T follicular helper cell (primary cell): Measurements from ENCODE around the gene PARP15.
"Not testable (repeated sequence)": the region's sequence is repeated elsewhere in the genome, so short reads cannot be mapped to it uniquely, and the experiment has no call there.

ENCODE experiments used
- DNase-seq: peaks from one replicate; pipeline ENCODE4 v3.0.0-alpha.2; 2020; ENCODE audit warnings: low read depth
- total RNA-seq, 2 experiments: gene quantifications; one replicate each; lab custom pipeline; 2026; lab: John Stamatoyannopoulos, UW

Gene PARP15
- total RNA-seq: 13.1 to 43.8 reads per million in 2 experiments

DNA sequence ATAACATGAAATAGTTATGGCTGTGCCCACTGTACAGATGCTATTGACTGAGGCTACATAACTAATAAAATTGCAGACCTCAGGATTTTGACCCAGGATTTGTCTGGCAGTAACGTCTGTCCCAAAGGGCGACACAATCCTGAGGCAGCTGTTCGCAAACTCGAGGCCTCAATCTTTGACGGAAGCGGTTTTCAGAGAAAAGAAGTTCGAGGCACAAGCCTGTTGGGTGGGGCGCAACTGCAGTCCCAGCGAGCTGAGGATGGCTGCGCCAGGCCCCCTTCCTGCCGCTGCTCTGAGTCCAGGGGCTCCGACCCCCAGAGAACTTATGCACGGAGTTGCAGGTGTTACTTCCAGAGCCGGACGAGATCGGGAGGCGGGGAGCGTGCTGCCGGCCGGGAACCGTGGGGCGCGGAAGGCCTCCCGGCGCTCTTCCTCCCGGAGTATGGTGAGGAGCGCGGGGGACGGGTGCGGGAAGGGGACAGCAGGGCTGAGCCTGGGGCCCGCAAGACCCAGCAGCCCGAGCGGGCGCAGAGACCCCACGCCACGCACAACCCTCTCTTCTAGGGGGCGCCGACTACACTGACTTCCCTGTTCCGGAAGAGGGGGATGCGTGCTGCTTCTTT is at the start of gene PARP15:
TSS of gene PARP15 (plus strand) at position 242 of the 623 bp plus-strand sequence. CDS start at position 260, 18 bp downstream.
- no peak for DNase-seq

DNA sequence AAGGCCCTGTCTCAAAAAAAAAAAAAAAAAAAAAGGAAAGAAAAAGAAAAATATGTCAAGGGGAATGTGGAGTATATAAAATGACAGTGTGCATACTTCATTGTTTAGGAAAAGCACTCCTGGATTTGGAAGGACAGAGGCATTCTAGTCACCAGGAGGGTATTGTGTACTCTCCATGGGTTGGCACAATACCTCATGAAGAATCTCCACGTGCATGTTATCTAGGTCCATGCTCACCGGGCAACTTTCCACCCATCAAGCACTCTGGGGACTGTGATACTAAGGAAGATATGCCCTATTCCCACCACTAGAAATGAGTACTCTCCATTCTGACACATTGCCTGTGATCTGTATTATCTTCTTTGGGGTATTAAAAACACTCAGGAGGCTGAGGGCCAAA is 47.3 kb upstream of the PARP15 start:
- DNase-seq: no peak

DNA sequence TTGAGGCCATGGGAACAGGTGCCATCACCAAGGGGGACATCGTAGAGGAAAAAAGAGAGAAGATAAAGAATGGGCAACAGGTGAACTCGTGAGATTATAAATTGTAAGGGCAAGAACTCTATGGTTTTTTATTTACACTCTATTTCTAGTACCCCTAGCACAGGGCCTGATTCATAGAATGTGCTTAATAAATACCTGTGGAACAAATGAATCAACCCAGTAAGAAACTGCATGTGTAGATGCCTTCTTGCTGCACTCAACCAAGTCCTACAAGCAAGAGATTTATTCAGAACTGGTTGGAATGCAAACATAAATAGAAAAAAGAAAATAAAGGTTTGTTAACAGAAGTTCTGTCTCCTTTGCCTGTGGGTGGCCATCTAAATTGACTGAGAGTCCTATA is 44.0 kb upstream of the PARP15 start:
- DNase-seq: no peak

DNA sequence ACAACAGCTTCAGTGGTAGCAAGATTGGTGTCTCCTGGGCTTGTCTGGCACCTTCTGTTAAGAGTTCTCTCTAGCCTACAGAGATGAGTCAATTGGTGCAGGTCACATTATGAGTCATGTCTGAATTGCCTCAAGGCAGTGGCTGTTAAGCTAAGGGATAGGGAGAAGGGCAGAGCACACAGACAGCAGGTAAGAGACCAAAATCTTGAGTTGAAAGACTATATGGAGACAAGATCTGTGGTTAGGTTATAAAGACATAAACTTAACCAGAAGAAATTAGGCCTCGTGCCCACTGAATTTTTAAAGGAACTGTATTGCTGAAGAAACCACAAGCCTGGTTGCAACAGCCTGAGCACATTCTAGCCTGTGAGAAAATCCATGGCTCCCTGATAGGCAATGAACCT is 43.5 kb upstream of the PARP15 start:
- no peak for DNase-seq

DNA sequence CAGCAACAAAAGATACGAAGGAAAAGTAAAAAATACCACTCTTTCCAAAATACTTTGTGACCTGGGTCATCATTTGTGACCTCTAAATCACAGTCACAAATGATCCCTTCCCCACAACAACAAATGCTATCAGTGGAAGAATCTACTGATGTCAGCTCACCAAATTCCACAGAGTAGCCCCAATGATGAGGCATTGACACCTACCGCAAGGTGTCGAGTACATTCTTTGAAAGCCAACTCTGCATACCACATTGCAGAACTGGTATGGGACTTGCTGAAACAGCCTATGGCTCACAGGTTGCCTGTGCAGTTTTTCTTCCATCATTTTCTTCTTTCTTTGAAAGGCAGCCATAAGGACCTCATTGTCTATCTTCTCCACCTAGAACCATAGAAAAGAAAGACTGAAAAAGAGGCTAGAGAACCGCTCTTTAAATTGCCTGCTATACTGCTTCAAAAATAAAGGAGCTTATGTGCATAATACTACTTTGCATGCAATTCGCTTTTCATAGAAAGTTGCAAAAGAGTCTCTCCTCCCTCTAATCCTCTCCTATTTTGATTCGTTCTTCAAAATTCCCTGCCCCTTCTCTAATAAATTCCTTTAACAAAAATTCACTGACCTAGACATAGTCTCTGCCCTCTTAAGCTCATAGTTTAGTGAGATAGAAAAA is 41.4 kb upstream of the PARP15 start:
- no peak for DNase-seq

DNA sequence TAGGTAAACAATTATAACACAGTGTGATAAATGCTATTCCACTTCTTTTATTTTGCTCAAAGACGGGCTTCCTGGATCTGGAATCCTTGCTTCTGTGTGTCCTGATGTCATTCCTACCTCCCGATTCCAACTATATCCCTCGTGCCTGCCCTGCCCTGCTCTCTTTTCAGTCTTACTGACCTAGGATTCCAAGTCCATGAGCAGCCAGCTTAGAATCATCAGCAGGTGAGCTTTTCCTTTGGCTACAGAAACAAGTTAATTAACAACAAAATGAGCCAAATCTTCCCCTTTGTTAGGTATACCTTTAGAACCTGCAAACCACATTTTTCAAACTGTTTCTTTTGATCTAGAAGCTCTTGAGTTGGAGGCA is 40.8 kb upstream of the PARP15 start:
- no peak for DNase-seq

DNA sequence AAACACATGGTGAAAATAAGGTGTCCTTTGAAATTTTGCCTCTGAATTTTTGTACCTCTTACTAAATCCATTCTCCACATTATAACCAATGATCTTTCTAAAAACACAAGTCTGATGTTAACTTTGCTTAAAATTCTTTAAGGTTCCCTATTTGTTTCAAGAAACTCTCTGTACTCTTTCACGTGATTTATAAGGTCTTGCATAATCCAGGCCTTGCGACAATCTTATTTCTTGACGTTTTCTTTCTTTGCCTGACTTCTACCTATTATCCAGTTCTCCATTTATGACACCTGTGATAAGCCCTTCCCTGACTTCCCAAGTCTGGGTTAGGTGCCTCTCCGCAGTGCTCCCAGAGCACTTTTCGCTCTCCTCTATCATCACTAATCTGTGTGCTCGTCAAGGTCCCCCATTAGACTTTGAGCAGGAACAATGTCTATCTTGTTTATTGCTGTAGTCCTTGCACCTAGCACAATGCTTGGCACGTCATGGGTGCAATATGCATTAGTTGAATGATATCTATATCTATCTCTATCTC is 38.4 kb upstream of the PARP15 start:
- DNase-seq: no peak

DNA sequence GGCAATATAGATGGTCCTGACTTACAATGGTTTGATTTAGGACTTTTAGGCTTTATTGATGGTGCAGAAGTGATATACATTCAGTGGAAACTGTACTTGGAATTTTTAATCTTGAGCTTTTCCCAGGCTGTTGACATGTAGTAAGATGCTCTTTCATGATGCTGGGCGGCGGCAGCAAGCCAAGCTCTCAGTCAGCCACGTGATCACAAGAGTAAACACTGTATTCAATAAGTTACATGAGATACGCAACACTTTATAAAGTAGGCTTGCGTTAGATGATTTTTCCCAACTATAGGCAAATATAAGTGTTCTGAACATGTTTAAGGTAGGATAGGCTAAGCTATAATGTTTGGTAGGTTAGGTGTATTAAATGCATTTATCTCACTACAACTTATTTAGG is 31.3 kb upstream of the PARP15 start:
- no peak for DNase-seq

DNA sequence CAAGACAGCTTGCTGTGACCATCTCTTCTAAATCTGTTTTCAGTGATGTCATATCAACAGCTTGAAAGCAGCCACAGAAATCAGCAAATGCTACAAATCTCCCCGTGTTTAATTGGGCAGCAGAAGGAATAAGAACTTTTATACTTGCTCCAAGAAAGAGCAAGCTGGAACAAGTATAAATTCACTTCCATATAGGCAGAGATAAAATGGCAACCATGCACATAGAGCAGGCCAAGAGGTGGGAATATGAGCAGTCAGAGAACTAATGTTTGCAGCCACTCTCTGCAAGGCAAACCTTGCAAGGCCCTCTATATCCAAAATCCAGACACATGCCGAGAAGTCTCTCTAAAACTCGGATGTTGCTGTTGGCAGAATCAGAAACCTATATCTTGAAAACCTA is 29.4 kb upstream of the PARP15 start:
- no peak for DNase-seq

DNA sequence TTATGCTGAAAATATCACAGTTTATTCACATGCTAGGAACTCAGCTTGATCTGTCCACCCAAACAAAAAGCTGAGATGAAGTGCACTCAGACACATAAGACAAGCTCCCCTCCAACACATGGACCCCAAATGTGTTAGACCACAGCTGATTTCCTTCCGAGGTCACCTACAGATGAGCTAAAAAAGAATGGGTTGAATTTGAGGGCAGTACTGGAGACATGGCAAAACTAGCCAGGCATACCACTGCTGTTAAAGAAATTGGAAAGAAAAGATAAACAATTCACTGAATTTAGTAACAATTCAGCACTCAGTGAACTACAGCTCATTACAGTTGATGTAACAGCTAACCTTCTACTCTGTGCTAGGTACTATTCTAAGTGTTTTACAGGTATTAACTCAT is 28.8 kb upstream of the PARP15 start:
- no peak for DNase-seq

DNA sequence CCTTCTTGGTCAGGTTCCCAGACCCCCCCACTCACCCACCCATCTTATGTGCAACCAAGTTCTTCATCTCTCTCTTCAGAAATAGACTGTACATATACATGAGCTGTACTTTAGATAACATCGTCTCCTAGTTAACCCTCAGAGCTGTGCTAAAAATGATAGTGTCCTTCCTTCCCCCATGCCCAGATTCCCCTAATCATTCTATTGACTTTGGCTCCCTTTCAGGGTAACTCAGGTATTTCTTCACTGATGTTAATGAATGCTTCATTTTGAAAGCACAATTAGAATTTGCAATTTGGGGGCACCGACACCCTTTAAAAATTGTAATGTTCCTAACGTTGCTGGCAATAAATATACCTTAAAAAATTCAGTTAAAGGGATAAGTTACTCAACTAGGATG is 24.3 kb upstream of the PARP15 start:
- no peak for DNase-seq

DNA sequence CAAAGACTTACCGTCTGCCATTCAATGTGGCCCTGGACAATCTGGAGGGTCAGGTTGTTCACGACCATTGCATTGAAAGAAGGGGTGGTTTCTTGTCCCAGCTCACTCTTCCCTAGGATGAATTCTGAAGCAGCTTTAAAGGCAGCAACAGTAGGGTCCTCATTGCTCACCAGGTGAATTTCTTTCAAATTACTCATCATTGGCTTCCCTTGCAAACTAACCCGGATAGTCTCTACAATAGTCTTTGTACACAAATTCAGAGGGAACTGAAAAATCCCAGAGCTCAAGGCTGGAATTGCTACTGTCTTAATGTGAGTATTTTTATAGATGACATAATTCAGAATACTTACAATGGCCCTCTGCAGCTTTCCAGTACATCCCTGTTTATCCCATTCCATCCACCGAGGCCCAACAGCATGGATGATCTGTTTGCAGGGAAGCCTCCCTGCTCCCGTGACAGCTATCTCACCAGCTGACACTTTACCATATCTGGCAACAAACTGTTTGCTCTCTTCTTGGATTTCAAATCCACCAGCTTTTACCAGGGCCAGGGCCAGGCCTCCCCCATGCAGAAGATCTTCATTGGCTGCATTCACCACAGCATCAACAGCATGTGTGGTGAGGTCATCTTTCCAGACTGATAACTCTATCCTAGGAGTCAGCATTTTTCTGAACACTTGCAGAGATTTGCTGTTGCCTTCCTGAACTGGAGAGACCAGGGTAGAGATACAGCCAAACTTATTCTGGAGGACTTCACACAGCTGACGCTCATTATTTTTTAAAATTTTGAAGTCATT is 22.0 kb upstream of the PARP15 start:
- DNase-seq: no peak

DNA sequence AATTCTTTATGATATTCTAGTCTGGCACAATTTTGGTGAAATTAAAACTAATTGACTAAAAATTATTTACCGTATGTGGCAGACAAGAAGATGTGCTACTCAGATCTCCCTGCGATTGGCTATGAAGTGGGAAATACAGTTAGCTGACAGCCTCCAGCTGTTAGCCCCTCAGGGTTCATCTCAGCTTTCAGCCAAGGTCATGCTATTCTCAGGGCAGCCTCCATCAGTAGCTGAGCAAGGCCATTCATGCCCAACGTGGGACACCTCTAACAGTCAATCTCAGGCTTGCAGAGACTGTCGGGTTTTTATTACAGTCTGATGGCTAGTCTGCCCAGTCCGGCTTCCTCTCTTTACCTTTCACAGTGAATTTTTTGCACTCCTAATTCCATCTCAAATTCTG is 20.1 kb upstream of the PARP15 start:
- DNase-seq: no peak

DNA sequence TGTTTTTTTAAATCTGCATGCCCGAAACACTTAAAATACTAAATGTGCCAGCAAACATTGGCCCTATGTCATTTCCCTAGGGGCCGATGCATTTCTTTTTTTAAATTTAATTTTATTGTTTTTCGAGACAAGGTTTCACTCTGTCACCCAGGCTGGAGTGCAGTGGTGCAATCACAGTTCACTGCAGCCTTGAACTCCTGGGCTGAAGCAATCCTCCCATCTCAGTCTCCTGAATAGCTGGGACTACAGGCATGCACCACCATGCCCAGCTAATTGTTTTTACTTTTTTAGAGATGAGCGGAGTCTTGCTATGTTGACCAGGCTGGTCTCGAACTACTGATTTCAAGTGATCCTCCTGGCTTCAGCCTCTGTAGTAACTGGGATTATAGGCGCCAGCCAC is 18.8 kb upstream of the PARP15 start:
- DNase-seq: no peak

DNA sequence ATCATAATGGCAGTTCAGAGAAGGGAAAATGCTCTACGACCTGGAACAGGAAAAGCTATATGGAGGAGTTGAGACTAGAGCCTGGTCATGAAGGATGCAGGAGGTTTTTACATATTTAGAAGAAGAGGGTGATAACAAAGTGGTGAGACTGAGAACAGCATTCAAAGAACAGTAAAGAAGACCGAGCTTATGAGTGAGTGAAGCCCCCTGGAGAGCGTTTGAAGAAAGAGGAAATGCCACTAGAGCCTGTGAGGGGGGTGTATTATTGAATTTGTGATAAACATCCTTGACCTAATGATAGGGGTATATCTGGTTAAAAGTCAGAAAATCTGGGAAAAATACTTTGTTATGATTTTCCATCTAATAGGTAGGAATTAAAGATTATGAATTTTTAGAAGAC is 17.5 kb upstream of the PARP15 start:
- DNase-seq: no peak

DNA sequence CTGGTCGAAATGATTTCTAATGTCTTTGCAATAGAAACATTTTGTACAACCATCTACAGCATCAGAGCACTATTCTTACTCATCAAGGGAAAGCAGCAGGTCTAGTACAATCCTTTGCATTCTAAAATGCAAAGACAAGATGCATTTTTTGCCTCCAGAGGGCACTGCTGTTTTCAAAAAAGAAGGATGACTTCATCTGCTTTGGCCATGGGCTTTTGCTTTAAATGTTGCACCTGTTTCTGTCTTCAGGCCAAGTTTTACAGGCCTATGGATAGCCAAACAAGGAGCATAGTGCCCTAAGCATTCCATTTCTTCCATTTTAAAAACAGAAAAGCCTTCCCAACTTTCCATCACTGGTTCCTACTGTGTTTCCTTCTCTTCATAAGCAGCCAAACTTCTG is 16.8 kb upstream of the PARP15 start:
- DNase-seq: peak; percentile 45

DNA sequence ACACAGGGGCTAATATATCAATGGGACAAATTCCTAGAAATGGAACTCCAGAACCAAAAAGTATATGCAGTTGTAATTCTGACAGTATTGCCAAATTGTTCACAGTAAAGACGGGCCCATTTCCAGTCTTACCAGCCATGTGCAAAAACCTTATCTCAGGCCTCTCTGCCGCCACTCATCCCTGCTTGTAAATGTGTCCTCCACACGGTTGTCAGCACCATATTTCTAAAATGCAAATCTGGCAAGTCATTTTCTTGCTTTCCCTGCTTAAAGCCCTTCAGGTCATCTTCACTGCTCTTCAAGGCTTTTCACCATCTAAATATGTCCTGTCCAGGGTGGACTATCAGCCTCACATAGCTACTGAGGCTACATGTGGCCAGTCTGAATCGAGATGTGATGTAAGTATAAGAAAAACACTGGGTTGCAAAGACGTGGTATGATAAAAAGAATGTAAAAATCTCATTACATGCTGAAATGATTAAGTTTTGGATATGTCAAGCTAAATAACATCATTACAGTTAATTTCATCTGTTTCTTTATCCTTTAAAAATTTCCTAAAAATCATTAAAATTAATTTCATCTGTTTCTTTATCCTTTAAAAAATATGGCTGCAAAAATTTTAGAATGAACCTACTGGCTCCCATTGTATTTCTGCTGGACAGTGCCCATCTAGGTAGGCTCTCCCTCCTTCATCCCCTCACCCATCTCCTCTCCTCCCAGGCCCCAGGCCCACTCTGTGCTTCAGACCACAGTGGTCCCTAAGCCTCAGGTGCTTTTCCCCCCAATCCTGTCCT is 14.3 kb upstream of the PARP15 start:
- no peak for DNase-seq

DNA sequence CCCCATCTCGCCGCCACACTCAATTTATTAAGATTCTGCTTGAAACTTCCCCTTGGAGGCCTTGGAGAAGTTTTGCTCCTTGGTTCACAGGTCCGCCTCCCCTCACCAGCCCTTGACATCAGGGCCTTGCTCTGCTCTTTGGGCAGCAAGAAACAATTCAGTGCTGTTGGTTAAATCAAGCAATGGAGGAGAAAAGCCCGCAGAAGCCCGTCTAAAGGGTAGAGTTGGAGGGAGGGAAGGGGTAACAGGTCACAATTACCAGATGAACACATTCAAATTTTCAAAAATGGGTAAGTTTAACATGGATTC is 13.8 kb upstream of the PARP15 start:
- no peak for DNase-seq

DNA sequence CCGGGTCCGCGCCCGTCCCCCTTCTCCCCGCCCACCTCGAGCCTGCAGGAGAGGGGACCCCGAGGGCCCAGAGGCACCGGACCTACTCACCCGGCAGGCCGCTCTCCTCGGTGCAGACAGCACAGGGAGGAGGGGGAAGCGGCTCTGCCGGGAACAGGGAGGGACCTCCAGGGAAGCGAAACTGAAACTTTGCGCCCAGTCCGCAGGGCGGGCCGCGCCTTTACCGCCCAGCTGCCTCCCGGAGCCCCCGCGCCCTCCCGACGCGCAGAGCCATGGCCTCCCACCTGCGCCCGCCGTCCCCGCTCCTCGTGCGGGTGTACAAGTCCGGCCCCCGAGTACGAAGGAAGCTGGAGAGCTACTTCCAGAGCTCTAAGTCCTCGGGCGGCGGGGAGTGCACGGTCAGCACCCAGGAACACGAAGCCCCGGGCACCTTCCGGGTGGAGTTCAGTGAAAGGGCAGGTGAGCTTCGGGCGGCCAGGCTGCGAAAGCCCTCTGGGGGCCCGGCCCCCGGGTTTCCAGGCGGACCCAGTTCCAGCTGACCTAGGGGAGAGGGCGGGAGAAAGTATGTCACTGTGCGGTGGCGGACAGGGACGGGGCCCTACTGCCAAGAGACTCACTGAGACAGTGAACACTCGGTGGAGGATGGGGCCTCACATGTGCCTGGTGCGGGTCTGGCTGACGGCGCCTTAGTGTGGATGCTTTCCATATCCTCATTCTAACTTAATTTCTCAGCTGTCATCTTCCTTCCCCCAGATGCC is 13.1 kb upstream of the PARP15 start, which contains the start of the genes DTX3L and PARP9:
TSS of gene DTX3L (plus strand) at position 184 of the 758 bp plus-strand sequence. CDS start at position 273, 89 bp downstream.
TSS of gene PARP9 (minus strand) at position 146 of the 758 bp plus-strand sequence. CDS start 4,680 bp downstream, outside the sequence.
- DNase-seq: peak; percentile 72

DNA sequence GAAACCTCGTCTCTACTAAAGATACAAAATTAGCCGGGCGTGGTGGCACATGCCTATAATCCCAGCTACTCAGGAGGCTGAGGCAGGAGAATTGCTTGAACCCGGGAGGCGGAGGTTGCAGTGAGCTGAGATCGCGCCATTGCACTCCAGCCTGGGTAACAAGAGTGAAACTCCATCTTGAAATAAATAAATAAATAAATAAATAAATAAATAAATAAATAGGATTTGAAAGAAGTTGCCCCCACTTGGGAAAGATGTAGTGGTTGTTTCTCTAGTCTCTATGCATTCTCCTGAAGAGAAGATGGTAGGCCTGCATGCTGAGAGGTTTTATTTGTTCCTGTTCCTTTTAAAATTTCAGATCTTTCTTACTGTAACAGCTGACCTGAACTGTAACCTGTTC is 9.3 kb upstream of the PARP15 start:
- not testable (repeated sequence) for DNase-seq

DNA sequence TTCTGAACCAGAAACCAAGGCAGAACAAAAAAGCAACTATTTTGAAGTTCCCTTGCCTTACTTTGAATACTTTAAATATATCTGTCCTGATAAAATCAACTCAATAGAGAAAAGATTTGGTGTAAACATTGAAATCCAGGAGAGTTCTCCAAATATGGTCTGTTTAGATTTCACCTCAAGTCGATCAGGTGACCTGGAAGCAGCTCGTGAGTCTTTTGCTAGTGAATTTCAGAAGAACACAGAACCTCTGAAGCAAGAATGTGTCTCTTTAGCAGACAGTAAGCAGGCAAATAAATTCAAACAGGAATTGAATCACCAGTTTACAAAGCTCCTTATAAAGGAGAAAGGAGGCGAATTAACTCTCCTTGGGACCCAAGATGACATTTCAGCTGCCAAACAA is 8.7 kb upstream of the PARP15 start:
- no peak for DNase-seq
